Renal cortical epithelial cell (primary cell): Measurements from ENCODE around the gene TCF7L2. TPM values are rescaled to one million over a fixed set of nuclear protein-coding genes. Genes with fewer than 3 reads are reported as not detected.

Source experiments
- DNase-seq: peaks from one replicate; pipeline ENCODE4 v3.0.0-alpha.2; 2011; ENCODE audit warnings: low read depth
- total RNA-seq: library from RNA; depleted of rRNA; stranded (reverse); fragments of >200 nt; gene quantifications from 2 replicates; pipeline ENCODE4 v1.2.3, GENCODE V29; 2014

TCF7L2 gene
- total RNA-seq, 1 donor from 2014 or later = 5.2 TPM

GRCh38 chr10:112964482-112964881 is 14.4 kb downstream of the TCF7L2 start:
- DNase-seq = no peak

GRCh38 chr10:112966194-112966855 is 16.3 kb downstream of the TCF7L2 start:
- no peak for DNase-seq

- DNase-seq = peak; percentile 50
Measured at GRCh38 chr10:112967200-112967599, 17.2 kb downstream of the TCF7L2 start.

- DNase-seq = no peak
Measured at GRCh38 chr10:112969131-112969530, 19.1 kb downstream of the TCF7L2 start.

GRCh38 chr10:112969542-112969941 is 19.5 kb downstream of the TCF7L2 start:
- no peak for DNase-seq

- no peak for DNase-seq
Measured at GRCh38 chr10:112970021-112970420, 20.0 kb downstream of the TCF7L2 start.

- DNase-seq = no peak
Measured at GRCh38 chr10:112972606-112973005, 22.6 kb downstream of the TCF7L2 start.

GRCh38 chr10:112973046-112973445 is 23.0 kb downstream of the TCF7L2 start:
- no peak for DNase-seq

GRCh38 chr10:112973805-112974204 is 23.8 kb downstream of the TCF7L2 start:
- DNase-seq = no peak

GRCh38 chr10:112977426-112977898 is 27.4 kb downstream of the TCF7L2 start:
- no peak for DNase-seq

- DNase-seq = no peak
Measured at GRCh38 chr10:112979927-112980326, 29.9 kb downstream of the TCF7L2 start.

- DNase-seq = no peak
Measured at GRCh38 chr10:112980937-112981336, 30.9 kb downstream of the TCF7L2 start.

- no peak for DNase-seq
Measured at GRCh38 chr10:112981553-112981952, 31.5 kb downstream of the TCF7L2 start.

- no peak for DNase-seq
Measured at GRCh38 chr10:112983444-112984056, 33.5 kb downstream of the TCF7L2 start.

- DNase-seq = no peak
Measured at GRCh38 chr10:112984756-112985155, 34.7 kb downstream of the TCF7L2 start.

- peak; percentile 51 for DNase-seq
Measured at GRCh38 chr10:112985690-112986543, 35.9 kb downstream of the TCF7L2 start.

- DNase-seq = peak; percentile 44
Measured at GRCh38 chr10:112986544-112987190, 36.6 kb downstream of the TCF7L2 start.

GRCh38 chr10:112988839-112989406 is 38.9 kb downstream of the TCF7L2 start:
- peak; percentile 54 for DNase-seq

GRCh38 chr10:112989826-112990225 is 39.8 kb downstream of the TCF7L2 start:
- DNase-seq = no peak

GRCh38 chr10:112990271-112990670 is 40.2 kb downstream of the TCF7L2 start:
- no peak for DNase-seq

GRCh38 chr10:112991888-112992491 is 41.9 kb downstream of the TCF7L2 start:
- DNase-seq = no peak
